IMR-90 (cell line): ENCODE data around the gene SKAP1. TPM values are rescaled to one million over a fixed set of nuclear protein-coding genes. Genes with fewer than 3 reads are reported as not detected.

Source experiments
- ATAC-seq: fragments of 200-7000 bp; cut with Tn5 transposase; 2 replicates; pipeline ENCODE4 v1.9.1; 2020; ENCODE audit warnings: low read depth, mild to moderate bottlenecking, moderate library complexity
- BruUV-seq: library from RNA; stranded (reverse); fragments of 400-500 nt; replicated peaks from 2 replicates; lab custom pipeline; 2021; lab: Mats Ljungman, UMichigan
- CTCF ChIA-PET: fragments of 300-600 bp; formaldehyde crosslinking; extraction: SDS; loops from one replicate; lab custom pipeline; 2021; ENCODE audit warnings: antibody characterized with exemption; lab: Yijun Ruan, JAX
- POLR2A ChIA-PET: fragments of 300-600 bp; sonication (Branson Sonifier 250); formaldehyde crosslinking; loops from one replicate; lab custom pipeline; 2022; ENCODE audit warnings: antibody characterized with exemption; ENCODE audit not compliant: unreplicated experiment; lab: Charles Lee
- DNase-seq: peaks from one replicate; pipeline ENCODE4 v3.0.0; 2013
- H2AFZ ChIP-seq: replicated peaks from 2 replicates; pipeline ENCODE3; 2013; ENCODE audit warnings: low read length, mild to moderate bottlenecking; ENCODE audit not compliant: poor library complexity
- H2AK5ac ChIP-seq: 2 replicates; pipeline ENCODE4 v1.6.1; 2013; ENCODE audit warnings: low read depth, low read length, inconsistent platforms
- H2AK9ac ChIP-seq: replicated peaks from 2 replicates; pipeline ENCODE3; 2013; ENCODE audit warnings: mild to moderate bottlenecking, low read depth, low read length, moderate library complexity; ENCODE audit not compliant: poor library complexity
- H2BK120ac ChIP-seq: 2 replicates; pipeline ENCODE4 v1.6.1; 2013; ENCODE audit warnings: low read depth, low read length, inconsistent platforms
- H2BK15ac ChIP-seq: 3 replicates; pipeline ENCODE4 v1.6.1; 2013; ENCODE audit warnings: low read depth, low read length, inconsistent platforms
- H2BK20ac ChIP-seq: 2 replicates; pipeline ENCODE4 v1.6.1; 2013; ENCODE audit warnings: low read depth, mild to moderate bottlenecking, inconsistent platforms, low read length, moderate library complexity
- H2BK5ac ChIP-seq: 2 replicates; pipeline ENCODE4 v1.6.1; 2013; ENCODE audit warnings: mild to moderate bottlenecking, low read depth, low read length, inconsistent platforms; ENCODE audit not compliant: poor library complexity, severe bottlenecking
- H3K14ac ChIP-seq: replicated peaks from 2 replicates; pipeline ENCODE4 v1.6.1; 2013; ENCODE audit warnings: low read depth, low read length, inconsistent platforms
- H3K18ac ChIP-seq: 2 replicates; pipeline ENCODE4 v1.6.1; 2013; ENCODE audit warnings: low read depth, low read length, control low read depth
- H3K23ac ChIP-seq: 2 replicates; pipeline ENCODE4 v1.6.1; 2013; ENCODE audit warnings: low read depth, low read length, inconsistent platforms
- H3K27ac ChIP-seq: 2 replicates; pipeline ENCODE4 v1.5.1; 2013; ENCODE audit warnings: mild to moderate bottlenecking, control low read depth, low read length; ENCODE audit not compliant: insufficient read depth
- H3K27me3 ChIP-seq: 2 replicates; pipeline ENCODE4 v1.6.1; 2013; ENCODE audit warnings: low read length; ENCODE audit not compliant: control insufficient read depth, insufficient read depth
- H3K36me3 ChIP-seq: 2 replicates; pipeline ENCODE4 v1.6.1; 2013; ENCODE audit warnings: low read length, mixed read lengths; ENCODE audit not compliant: control insufficient read depth, insufficient read depth
- H3K4ac ChIP-seq: 2 replicates; pipeline ENCODE4 v1.6.1; 2013; ENCODE audit warnings: low read depth, low read length, inconsistent platforms
- H3K4me1 ChIP-seq: 2 replicates; pipeline ENCODE4 v1.6.1; 2013; ENCODE audit warnings: low read length, mixed read lengths; ENCODE audit not compliant: control insufficient read depth, insufficient read depth
- H3K4me2 ChIP-seq: 2 replicates; pipeline ENCODE4 v1.6.1; 2013; ENCODE audit warnings: low read depth, mild to moderate bottlenecking, control low read depth, low read length, moderate library complexity
- H3K4me3 ChIP-seq: 2 replicates; pipeline ENCODE4 v1.5.1; 2013; ENCODE audit warnings: low read depth, mild to moderate bottlenecking, control low read depth, low read length, moderate library complexity; ENCODE audit not compliant: insufficient read depth
- H3K56ac ChIP-seq: 2 replicates; pipeline ENCODE4 v1.6.1; 2013; ENCODE audit warnings: low read length, inconsistent platforms; ENCODE audit not compliant: insufficient read depth; ENCODE audit errors: extremely low read depth
- H3K79me1 ChIP-seq, 2 experiments: 2 replicates each; pipeline ENCODE4 v1.6.1; 2013; ENCODE audit warnings: low read length in 2 of 2, inconsistent platforms in 1 of 2, low read depth in 1 of 2
- H3K9ac ChIP-seq: 2 replicates; pipeline ENCODE4 v1.6.1; 2013; ENCODE audit warnings: low read depth, low read length, control low read depth
- H3K9me1 ChIP-seq: 2 replicates; pipeline ENCODE4 v1.6.1; 2013; ENCODE audit warnings: low read length, inconsistent platforms; ENCODE audit not compliant: insufficient read depth
- H3K9me3 ChIP-seq: 2 replicates; pipeline ENCODE4 v1.6.1; 2013; ENCODE audit warnings: low read length; ENCODE audit not compliant: control insufficient read depth, insufficient read depth
- H4K20me1 ChIP-seq: 2 replicates; pipeline ENCODE4 v1.6.1; 2013; ENCODE audit warnings: low read length, inconsistent platforms; ENCODE audit not compliant: insufficient read depth
- H4K5ac ChIP-seq: 2 replicates; pipeline ENCODE4 v1.6.1; 2013; ENCODE audit warnings: mild to moderate bottlenecking, low read depth, low read length, control low read depth
- H4K8ac ChIP-seq, 2 experiments: 2 replicates each; pipeline ENCODE4 v1.6.1; 2013; ENCODE audit warnings: low read depth in 2 of 2, low read length in 2 of 2, control low read depth in 1 of 2, inconsistent platforms in 1 of 2
- H4K91ac ChIP-seq: 2 replicates; pipeline ENCODE4 v1.6.1; 2013; ENCODE audit warnings: low read depth, low read length, inconsistent platforms; ENCODE audit not compliant: insufficient read depth
- BHLHE40 ChIP-seq: fragments of 150-350 bp; IDR thresholded peaks from 2 replicates; pipeline ENCODE4 v1.6.1; 2016; ENCODE audit warnings: mild to moderate bottlenecking, low read depth, low read length
- CHD1 ChIP-seq: IDR thresholded peaks from 2 replicates; pipeline ENCODE4 v1.6.1; 2012; ENCODE audit warnings: low read depth, low read length, improper control_type of control experiment
- FOS ChIP-seq: fragments of 150-350 bp; IDR thresholded peaks from 2 replicates; pipeline ENCODE4 v1.6.1; 2016; ENCODE audit warnings: low read depth, low read length
- MAZ ChIP-seq: IDR thresholded peaks from 2 replicates; pipeline ENCODE4 v1.6.1; 2012; ENCODE audit warnings: low read depth, mild to moderate bottlenecking, low read length, improper control_type of control experiment, moderate library complexity, borderline replicate concordance
- MXI1 ChIP-seq: IDR thresholded peaks from 2 replicates; pipeline ENCODE4 v1.6.1; 2012; ENCODE audit warnings: low read depth, mild to moderate bottlenecking, low read length, moderate library complexity, borderline replicate concordance
- NFE2L2 ChIP-seq: fragments of 150-350 bp; IDR thresholded peaks from 2 replicates; pipeline ENCODE4 v1.6.1; 2016; ENCODE audit warnings: low read depth, mild to moderate bottlenecking, low read length
- POLR2A ChIP-seq: IDR thresholded peaks from 2 replicates; pipeline ENCODE4 v1.6.1; 2012; ENCODE audit warnings: mild to moderate bottlenecking, low read depth, low read length
- RAD21 ChIP-seq: IDR thresholded peaks from 2 replicates; pipeline ENCODE4 v1.6.1; 2012; ENCODE audit warnings: low read length, improper control_type of control experiment
- RCOR1 ChIP-seq: IDR thresholded peaks from 2 replicates; pipeline ENCODE4 v1.6.1; 2012; ENCODE audit warnings: mild to moderate bottlenecking, low read length, improper control_type of control experiment; ENCODE audit not compliant: insufficient replicate concordance
- RFX5 ChIP-seq: IDR thresholded peaks from 2 replicates; pipeline ENCODE4 v1.8.0; 2012; ENCODE audit warnings: low read depth, mild to moderate bottlenecking, low read length, moderate library complexity
- SMC3 ChIP-seq: fragments of 150-350 bp; IDR thresholded peaks from 2 replicates; pipeline ENCODE4 v1.6.1; 2016; ENCODE audit warnings: low read depth, mild to moderate bottlenecking, antibody characterized with exemption, low read length, moderate library complexity
- whole genome bisulfite sequencing, 2 experiments: methylation state at CpG; one replicate each; pipeline versions ENCODE4 v1.1.5 to v1.1.7; 2013; ENCODE audit warnings: missing lambda C conversion rate in 2 of 2; ENCODE audit not compliant: insufficient read length in 1 of 2; ENCODE audit errors: extremely low coverage in 2 of 2; 5-methylcytosine and 5-hydroxymethylcytosine counted together
- dilution Hi-C: fragments of 300-500 bp; cut with HindIII; formaldehyde crosslinking; loops from one replicate; pipeline ENCODE4 v1.14.3; 2018; ENCODE audit warnings: low sequenced_read_pairs; ENCODE audit not compliant: unreplicated experiment
- in situ Hi-C: fragments of 300-500 bp; cut with MboI; formaldehyde crosslinking; loops from 3 replicates; pipeline ENCODE4 v1.14.3; 2019; ENCODE audit warnings: low sequenced_read_pairs, inconsistent platforms, mixed read lengths
- intact Hi-C: fragments of 100-400 bp; cut with micrococcal nuclease; formaldehyde crosslinking; loops from 2 replicates; pipeline ENCODE4 v1.10.0; 2022
- polyA plus RNA-seq, 3 experiments: library from polyadenylated mRNA; depleted of rRNA; stranded (reverse); fragments of >200 nt; gene quantifications; 2 replicates each; pipeline ENCODE4 v1.2.3, GENCODE V29; 2012; ENCODE audit warnings: low replicate concordance in 1 of 3
- total RNA-seq: library from RNA; depleted of rRNA; stranded (reverse); fragments of >200 nt; gene quantifications from 2 replicates; pipeline ENCODE4 v1.2.3, GENCODE V29; 2012
- TF ChIP-seq, protein P1 (sequence below): fragments of 150-350 bp; IDR thresholded peaks from 2 replicates; pipeline ENCODE4 v1.6.1; 2016; ENCODE audit warnings: low read depth, mild to moderate bottlenecking, low read length, moderate library complexity, borderline replicate concordance

Gene SKAP1
- total and polyA plus RNA-seq, 2 of the 4 experiments (the other 2 are of a cell fraction) = not detected

DNA sequence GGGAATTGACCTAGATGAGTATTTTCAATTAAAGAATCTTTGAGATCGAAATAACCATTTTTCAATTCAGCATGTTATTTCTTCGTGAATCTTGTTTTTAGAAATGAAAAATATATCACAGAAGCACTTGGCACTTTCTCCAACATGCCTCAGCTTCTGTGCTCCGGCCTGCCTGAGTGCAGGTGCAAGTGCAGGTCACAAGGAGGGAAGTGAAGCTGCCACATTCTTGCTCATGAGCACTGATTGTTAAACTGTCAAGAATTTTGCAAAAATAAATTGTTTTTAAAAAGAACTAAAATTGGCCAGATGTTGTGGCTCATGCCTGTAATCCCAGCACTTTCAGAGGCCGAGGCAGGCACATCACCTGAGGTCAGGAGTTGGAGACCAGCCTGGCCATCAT is 38.3 kb upstream of the SKAP1 start:
- H3K27ac ChIP-seq = no peak overlapping the region
- DNase-seq (no peak), ATAC-seq (no peak)
- dilution Hi-C loops (no loop called here), in situ Hi-C loops (no loop called here), intact Hi-C loops (no loop called here)
- H3K4me1 ChIP-seq = peaks cover 9% of the 10 kb centered on the region
- H4K91ac ChIP-seq = no peak overlapping the region
- no peak overlapping the region for H3K9ac ChIP-seq
- no peak overlapping the region for H2AK9ac ChIP-seq
- POLR2A ChIA-PET = no interaction called here
- no peak overlapping the region for H2BK5ac ChIP-seq
- CTCF ChIA-PET = no interaction called here
- no peak overlapping the region for H3K14ac ChIP-seq
- no peak overlapping the region for H2BK20ac ChIP-seq
- no peak overlapping the region for H3K4me3 ChIP-seq
- no peak overlapping the region for H4K5ac ChIP-seq
- H2BK15ac ChIP-seq = no peak overlapping the region
- no peak overlapping the region for H3K4me2 ChIP-seq
- H4K20me1 ChIP-seq = no peaks in the 10 kb centered on the region
- BruUV-seq = no TSS peak
- H2BK120ac ChIP-seq = no peak overlapping the region
- H3K4ac ChIP-seq = no peak overlapping the region
- no peaks in the 10 kb centered on the region for H3K36me3 ChIP-seq
- no peak overlapping the region for H3K23ac ChIP-seq
- no peak overlapping the region for H4K8ac ChIP-seq
- H2AFZ ChIP-seq = no peak overlapping the region
- no peak overlapping the region for H3K18ac ChIP-seq
- TF ChIP-seq, protein P1, sequence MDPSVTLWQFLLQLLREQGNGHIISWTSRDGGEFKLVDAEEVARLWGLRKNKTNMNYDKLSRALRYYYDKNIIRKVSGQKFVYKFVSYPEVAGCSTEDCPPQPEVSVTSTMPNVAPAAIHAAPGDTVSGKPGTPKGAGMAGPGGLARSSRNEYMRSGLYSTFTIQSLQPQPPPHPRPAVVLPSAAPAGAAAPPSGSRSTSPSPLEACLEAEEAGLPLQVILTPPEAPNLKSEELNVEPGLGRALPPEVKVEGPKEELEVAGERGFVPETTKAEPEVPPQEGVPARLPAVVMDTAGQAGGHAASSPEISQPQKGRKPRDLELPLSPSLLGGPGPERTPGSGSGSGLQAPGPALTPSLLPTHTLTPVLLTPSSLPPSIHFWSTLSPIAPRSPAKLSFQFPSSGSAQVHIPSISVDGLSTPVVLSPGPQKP = no peak
- TF ChIP-seq BHLHE40 = no peak
- TF ChIP-seq MAZ = no peak
- TF ChIP-seq RFX5 = no peak
- TF ChIP-seq RCOR1 = no peak
- no peak for TF ChIP-seq RAD21
- no peak for TF ChIP-seq POLR2A
- no peak for TF ChIP-seq SMC3
- TF ChIP-seq CHD1 = no peak
- no peak for TF ChIP-seq MXI1
- no peak for TF ChIP-seq NFE2L2
- no peak for TF ChIP-seq FOS
- no peak overlapping the region for H2AK5ac ChIP-seq
- H3K9me3 ChIP-seq = no peaks in the 10 kb centered on the region
- 80% methylated on average over 1 of the region's 4 CpGs; no CpG with 5 or more reads in 1 of the 2 experiments for WGBS, 2 experiments
- H3K79me1 ChIP-seq = peaks cover 0 to 15% of the 10 kb centered on the region in 2 experiments; a peak in 2 of 4 replicates
- H3K27me3 ChIP-seq = peaks cover 19% of the 10 kb centered on the region
- H3K9me1 ChIP-seq = peaks cover 17% of the 10 kb centered on the region
- no peak overlapping the region for H3K56ac ChIP-seq
